ENCODE results near the gene DYRK1A. TPM values are rescaled to one million over a fixed set of nuclear protein-coding genes. Genes with fewer than 3 reads are reported as not detected.

Gene DYRK1A
- total RNA-seq, 1 experiment from 2014 or later, result 49.3 TPM

DNA sequence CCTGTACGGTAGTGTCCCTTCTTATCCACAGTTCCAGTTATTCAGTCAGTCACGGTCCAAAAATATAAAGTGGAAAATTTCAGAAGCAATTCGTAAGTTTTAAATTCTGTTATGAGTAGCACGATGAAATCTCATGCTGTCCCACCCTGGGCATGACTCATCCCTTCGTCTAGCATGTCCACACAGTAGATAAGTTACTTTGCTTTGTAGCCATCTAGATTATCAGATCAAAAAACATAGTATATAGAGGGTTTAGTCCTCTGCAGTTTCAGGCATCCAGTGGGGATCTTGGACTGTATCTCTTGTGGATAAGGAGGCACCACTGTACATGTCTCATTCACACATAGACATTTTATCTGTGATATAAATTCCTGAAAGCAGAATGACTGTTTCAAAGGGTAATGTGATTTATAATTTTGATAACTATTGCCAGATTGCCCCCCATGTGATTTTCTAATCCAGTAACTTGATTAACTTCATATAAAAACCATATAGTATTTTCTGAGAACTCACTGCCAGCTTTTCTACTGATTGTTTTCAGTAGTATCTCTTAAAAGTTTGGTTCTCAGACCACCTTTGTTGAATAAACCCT is 143.3 kb downstream of the DYRK1A start:
- H2AFZ ChIP-seq (ENCODE audit: low read depth, low read length, poor library complexity, severe bottlenecking), result no peak overlapping the region
- CTCF ChIA-PET, result no interaction called here
- H3K27me3 ChIP-seq (ENCODE audit: insufficient read depth, low read length), result no peaks in the 10 kb centered on the region
- DNase-seq (ENCODE audit: low read depth, low spot score) (no peak), ATAC-seq (no peak)
- no peaks in the 10 kb centered on the region for H3K9me2 ChIP-seq (ENCODE audit: insufficient read depth)
- no peak overlapping the region for H3K4me2 ChIP-seq (ENCODE audit: low read length)
- RAD21 ChIA-PET (ENCODE audit: low non-redundant PET in 1 of 2, low total read pairs in 2 of 2, uncharacterized antibody in 2 of 2, unreplicated experiment in 2 of 2), result no interaction called here
- no peaks in the 10 kb centered on the region for H3K9me3 ChIP-seq (ENCODE audit: control insufficient read depth in 1 of 2, insufficient read depth in 1 of 2, low read depth in 1 of 2, low read length in 2 of 2)
- H3K36me3 ChIP-seq (ENCODE audit: control insufficient read depth in 1 of 2, insufficient read depth in 2 of 2, low read length in 2 of 2), result peaks cover 26 to 57% of the 10 kb centered on the region in 2 experiments
- POLR2A ChIA-PET, result no interaction called here
- peaks cover 20% of the 10 kb centered on the region for H3K79me2 ChIP-seq (ENCODE audit: insufficient read depth, low read length)
- no peak overlapping the region for H3K4me3 ChIP-seq (replicated peaks in 1 of 2; ENCODE audit: low read depth in 1 of 2, low read length in 2 of 2)
- no peaks in the 10 kb centered on the region for H4K20me1 ChIP-seq (ENCODE audit: insufficient read depth)
- H3K9ac ChIP-seq (ENCODE audit: low read length), result no peak overlapping the region
- intact Hi-C loops (cut with micrococcal nuclease), result no loop called here
- no peak overlapping the region for H3K27ac ChIP-seq (ENCODE audit: low read depth, low read length)
- no peaks in the 10 kb centered on the region for H3K4me1 ChIP-seq (ENCODE audit: control insufficient read depth in 1 of 2, insufficient read depth in 2 of 2, low read length in 2 of 2)
- no peak for TF ChIP-seq CEBPB (IDR thresholded peaks at IDR 0.05; ENCODE audit: low read depth)
- TF ChIP-seq FOSL1 (IDR thresholded peaks at IDR 0.05; ENCODE audit: low read depth), result 0 out of 2 replicates have a peak, but pooled peaks have one; percentile 13
- BruUV-seq (replicated peaks), result no TSS peak

DNA sequence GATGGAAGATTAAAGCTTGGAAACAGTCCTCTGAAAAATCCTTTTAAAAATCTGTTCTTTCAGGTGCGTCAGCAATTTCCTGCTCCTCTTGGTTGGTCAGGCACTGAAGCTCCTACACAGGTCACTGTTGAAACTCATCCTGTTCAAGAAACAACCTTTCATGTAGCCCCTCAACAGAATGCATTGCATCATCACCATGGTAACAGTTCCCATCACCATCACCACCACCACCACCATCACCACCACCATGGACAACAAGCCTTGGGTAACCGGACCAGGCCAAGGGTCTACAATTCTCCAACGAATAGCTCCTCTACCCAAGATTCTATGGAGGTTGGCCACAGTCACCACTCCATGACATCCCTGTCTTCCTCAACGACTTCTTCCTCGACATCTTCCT is 145.3 kb downstream of the DYRK1A start:
- intact Hi-C loops (cut with micrococcal nuclease), result no loop called here
- no peak overlapping the region for H3K9ac ChIP-seq (ENCODE audit: low read length)
- no TSS peak for BruUV-seq (replicated peaks)
- H3K36me3 ChIP-seq (ENCODE audit: control insufficient read depth in 1 of 2, insufficient read depth in 2 of 2, low read length in 2 of 2), result peaks cover 18 to 45% of the 10 kb centered on the region in 2 experiments
- DNase-seq (ENCODE audit: low read depth, low spot score) (no peak), ATAC-seq (no peak)
- no peak overlapping the region for H2AFZ ChIP-seq (ENCODE audit: low read depth, low read length, poor library complexity, severe bottlenecking)
- H3K9me2 ChIP-seq (ENCODE audit: insufficient read depth), result no peaks in the 10 kb centered on the region
- CTCF ChIA-PET, result interaction anchor here (1.0 to 1.3 kb wide), 2 partner anchors 14 to 345 kb away, joined by 3 read pairs; no protein-coding TSS in a partner anchor
- H3K27me3 ChIP-seq (ENCODE audit: insufficient read depth, low read length), result no peaks in the 10 kb centered on the region
- H3K4me1 ChIP-seq (ENCODE audit: control insufficient read depth in 1 of 2, insufficient read depth in 2 of 2, low read length in 2 of 2), result no peaks in the 10 kb centered on the region
- H3K79me2 ChIP-seq (ENCODE audit: insufficient read depth, low read length), result peaks cover 20% of the 10 kb centered on the region
- H3K4me2 ChIP-seq (ENCODE audit: low read length), result no peak overlapping the region
- RAD21 ChIA-PET (ENCODE audit: low non-redundant PET in 1 of 2, low total read pairs in 2 of 2, uncharacterized antibody in 2 of 2, unreplicated experiment in 2 of 2), result no interaction called here
- POLR2A ChIA-PET, result no interaction called here
- H3K9me3 ChIP-seq (ENCODE audit: control insufficient read depth in 1 of 2, insufficient read depth in 1 of 2, low read depth in 1 of 2, low read length in 2 of 2), result no peaks in the 10 kb centered on the region
- TF ChIP-seq FOSL1 (IDR thresholded peaks at IDR 0.05; ENCODE audit: low read depth), result no peak
- no peak for TF ChIP-seq TCF7L2 (IDR thresholded peaks at IDR 0.05; ENCODE audit: borderline replicate concordance, extremely low read depth, insufficient read depth, insufficient read length)
- no peak for TF ChIP-seq SP1 (IDR thresholded peaks at IDR 0.05; ENCODE audit: low read depth)
- TF ChIP-seq ZFX (IDR thresholded peaks at IDR 0.05), result no peak
- TF ChIP-seq CBX3 (IDR thresholded peaks at IDR 0.05; ENCODE audit: low read depth), result no peak
- no peak for TF ChIP-seq CEBPB (IDR thresholded peaks at IDR 0.05; ENCODE audit: low read depth)
- H4K20me1 ChIP-seq (ENCODE audit: insufficient read depth), result no peaks in the 10 kb centered on the region
- H3K27ac ChIP-seq (ENCODE audit: low read depth, low read length), result no peak overlapping the region
- no peak overlapping the region for H3K4me3 ChIP-seq (replicated peaks in 1 of 2; ENCODE audit: low read depth in 1 of 2, low read length in 2 of 2)
